ENCODE results near the gene ARFGAP3. TPM values are rescaled to one million over a fixed set of nuclear protein-coding genes. Genes with fewer than 3 reads are reported as not detected.

ARFGAP3 gene, protein sequence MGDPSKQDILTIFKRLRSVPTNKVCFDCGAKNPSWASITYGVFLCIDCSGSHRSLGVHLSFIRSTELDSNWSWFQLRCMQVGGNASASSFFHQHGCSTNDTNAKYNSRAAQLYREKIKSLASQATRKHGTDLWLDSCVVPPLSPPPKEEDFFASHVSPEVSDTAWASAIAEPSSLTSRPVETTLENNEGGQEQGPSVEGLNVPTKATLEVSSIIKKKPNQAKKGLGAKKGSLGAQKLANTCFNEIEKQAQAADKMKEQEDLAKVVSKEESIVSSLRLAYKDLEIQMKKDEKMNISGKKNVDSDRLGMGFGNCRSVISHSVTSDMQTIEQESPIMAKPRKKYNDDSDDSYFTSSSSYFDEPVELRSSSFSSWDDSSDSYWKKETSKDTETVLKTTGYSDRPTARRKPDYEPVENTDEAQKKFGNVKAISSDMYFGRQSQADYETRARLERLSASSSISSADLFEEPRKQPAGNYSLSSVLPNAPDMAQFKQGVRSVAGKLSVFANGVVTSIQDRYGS
- polyA plus RNA-seq (2011; rRNA removed) = 73.2 and 79.5 TPM in 2 replicates
- 27.9 and 37.3 TPM in 2 replicates for polyA minus RNA-seq (2011; rRNA and poly(A)+ RNA removed)

DNA sequence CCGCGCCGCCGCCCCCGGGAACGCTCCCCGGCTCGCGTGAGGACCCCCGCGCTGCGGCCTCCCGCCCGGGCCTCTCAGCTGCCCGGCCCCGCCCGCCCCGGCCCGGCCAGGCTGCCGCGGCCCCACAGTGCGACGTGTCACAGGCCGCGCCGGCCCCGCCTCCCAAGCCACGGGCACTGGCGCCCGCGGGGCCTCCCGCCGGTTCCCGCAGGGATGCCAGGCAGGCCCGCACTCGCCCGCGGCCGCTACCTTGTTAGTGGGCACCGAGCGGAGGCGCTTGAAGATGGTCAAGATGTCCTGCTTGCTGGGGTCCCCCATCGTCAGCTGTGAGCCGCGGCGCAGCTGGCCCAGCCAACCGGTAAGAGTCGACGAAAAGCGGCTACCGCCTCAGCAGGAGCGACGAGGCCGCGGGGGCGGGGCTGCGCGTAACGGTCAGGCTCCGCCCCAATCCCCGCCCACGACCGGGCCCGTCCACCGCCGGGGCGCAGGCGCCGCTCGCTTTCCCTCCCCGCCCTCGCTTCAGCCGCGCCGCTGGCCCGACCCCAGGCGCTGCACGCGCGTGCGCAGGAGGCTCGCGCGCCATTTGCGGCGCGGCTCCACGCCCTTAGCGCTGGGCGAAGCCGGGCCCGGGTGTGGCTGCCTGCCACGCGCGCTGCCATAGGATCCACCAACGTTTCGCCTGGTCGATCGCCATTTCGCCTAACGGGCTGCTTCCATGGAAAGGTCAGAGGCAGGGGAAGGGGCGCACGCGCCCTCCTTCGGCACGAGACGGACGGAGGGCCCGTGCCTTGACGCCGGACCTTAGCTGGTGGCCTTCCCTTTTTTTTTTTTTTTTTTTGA is at the start of gene ARFGAP3:
Gene ARFGAP3 (minus strand): TSS at position 409 of the 840 bp plus-strand sequence. CDS start 91 bp downstream, at position 318.
- Histone ChIP-seq H3K36me3 (ENCODE audit: control insufficient read depth, insufficient read depth, low read length) (no peaks in the 10 kb centered on the region; the same call in 1 of the 2 replicates), H3K27me3 (ENCODE audit: control insufficient read depth, insufficient read depth, low read length) (no peaks in the 10 kb centered on the region), H3K4me3 (ENCODE audit: low read depth, low read length) (peak within 1 kb of the TSS; percentile 94)
- peak; percentile 48 for DNase-seq (ENCODE audit: low read depth)
- TF ChIP-seq, protein P1, sequence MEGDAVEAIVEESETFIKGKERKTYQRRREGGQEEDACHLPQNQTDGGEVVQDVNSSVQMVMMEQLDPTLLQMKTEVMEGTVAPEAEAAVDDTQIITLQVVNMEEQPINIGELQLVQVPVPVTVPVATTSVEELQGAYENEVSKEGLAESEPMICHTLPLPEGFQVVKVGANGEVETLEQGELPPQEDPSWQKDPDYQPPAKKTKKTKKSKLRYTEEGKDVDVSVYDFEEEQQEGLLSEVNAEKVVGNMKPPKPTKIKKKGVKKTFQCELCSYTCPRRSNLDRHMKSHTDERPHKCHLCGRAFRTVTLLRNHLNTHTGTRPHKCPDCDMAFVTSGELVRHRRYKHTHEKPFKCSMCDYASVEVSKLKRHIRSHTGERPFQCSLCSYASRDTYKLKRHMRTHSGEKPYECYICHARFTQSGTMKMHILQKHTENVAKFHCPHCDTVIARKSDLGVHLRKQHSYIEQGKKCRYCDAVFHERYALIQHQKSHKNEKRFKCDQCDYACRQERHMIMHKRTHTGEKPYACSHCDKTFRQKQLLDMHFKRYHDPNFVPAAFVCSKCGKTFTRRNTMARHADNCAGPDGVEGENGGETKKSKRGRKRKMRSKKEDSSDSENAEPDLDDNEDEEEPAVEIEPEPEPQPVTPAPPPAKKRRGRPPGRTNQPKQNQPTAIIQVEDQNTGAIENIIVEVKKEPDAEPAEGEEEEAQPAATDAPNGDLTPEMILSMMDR (IDR thresholded peaks at IDR 0.05; ENCODE audit: insufficient read depth, low read depth, low read length) = no peak
- ChIA-PET POLR2A (interaction anchor here (0.6 to 0.7 kb wide), 3 partner anchors 12 to 208 kb away, joined by 3 read pairs; partner anchors contain the start of gene CYB5R3), CTCF (interaction anchor here (0.6 to 2.1 kb wide), 3 partner anchors 11 to 242 kb away, joined by 3 to 12 read pairs (median 3); partner anchors contain the start of gene POLDIP3)

GRCh38 chr22:42905702-42906183 is 48.7 kb upstream of the ARFGAP3 start:
- Histone ChIP-seq H3K4me3 (ENCODE audit: low read depth, low read length) (no peak overlapping the region), H3K27me3 (ENCODE audit: control insufficient read depth, insufficient read depth, low read length) (no peaks in the 10 kb centered on the region), H3K36me3 (ENCODE audit: control insufficient read depth, insufficient read depth, low read length) (peaks cover 12% of the 10 kb centered on the region)
- CTCF ChIA-PET = interaction anchor here (0.7 kb wide), 1 partner anchor 11 kb away, joined by 3 read pairs; no protein-coding TSS in a partner anchor
- POLR2A ChIA-PET = no interaction called here
- no peak for DNase-seq (ENCODE audit: low read depth)
- TF ChIP-seq, protein P1 (IDR thresholded peaks at IDR 0.05; ENCODE audit: insufficient read depth, low read depth, low read length) = no peak

GRCh38 chr22:42905217-42905616 is 48.1 kb upstream of the ARFGAP3 start:
- DNase-seq (ENCODE audit: low read depth) = no peak
- ChIA-PET POLR2A (no interaction called here), CTCF (no interaction called here)
- Histone ChIP-seq H3K27me3 (ENCODE audit: control insufficient read depth, insufficient read depth, low read length) (no peaks in the 10 kb centered on the region), H3K36me3 (ENCODE audit: control insufficient read depth, insufficient read depth, low read length) (peaks cover 8% of the 10 kb centered on the region), H3K4me3 (ENCODE audit: low read depth, low read length) (no peak overlapping the region)
- TF ChIP-seq, protein P1 (IDR thresholded peaks at IDR 0.05; ENCODE audit: insufficient read depth, low read depth, low read length) = no peak

- TF ChIP-seq, protein P1 (IDR thresholded peaks at IDR 0.05; ENCODE audit: insufficient read depth, low read depth, low read length) = no peak
- no peak overlapping the region for H3K4me3 ChIP-seq (ENCODE audit: low read depth, low read length)
- no peaks in the 10 kb centered on the region for H3K27me3 ChIP-seq (ENCODE audit: control insufficient read depth, insufficient read depth, low read length)
- CTCF ChIA-PET = interaction anchor here (1.0 to 1.8 kb wide), 5 partner anchors 11 to 130 kb away, joined by 3 to 6 read pairs (median 5); no protein-coding TSS in a partner anchor
- no peak for DNase-seq (ENCODE audit: low read depth)
- H3K36me3 ChIP-seq (ENCODE audit: control insufficient read depth, insufficient read depth, low read length) = peaks cover 6% of the 10 kb centered on the region
- POLR2A ChIA-PET = no interaction called here
Measured at GRCh38 chr22:42904050-42904449, 47.0 kb upstream of the ARFGAP3 start.

Data from BJ (cell line).